GM19372 (cell line): ENCODE results near the gene PPM1E.

Experiments used
- ATAC-seq: cut with Tn5 transposase; IDR thresholded peaks from one replicate; pipeline ENCODE4 v1.9.1; 2021; ENCODE audit warnings: mild to moderate bottlenecking, low read depth, moderate library complexity; ENCODE audit not compliant: unreplicated experiment

PPM1E gene

GRCh38 chr17:59026176-59026939 lies 270.7 kb downstream of the PPM1E start:
- ATAC-seq, result no peak

GRCh38 chr17:59027750-59028149 lies 272.1 kb downstream of the PPM1E start:
- ATAC-seq, result no peak

GRCh38 chr17:59028328-59028727 lies 272.7 kb downstream of the PPM1E start:
- ATAC-seq, result no peak

GRCh38 chr17:59030811-59031210 lies 275.2 kb downstream of the PPM1E start:
- no peak for ATAC-seq
